ENCODE results near the gene PHACTR2.
"Not testable (repeated sequence)": the region's sequence is repeated elsewhere in the genome, so short reads cannot be mapped to it uniquely, and the experiment has no call there.

PHACTR2 gene

DNA sequence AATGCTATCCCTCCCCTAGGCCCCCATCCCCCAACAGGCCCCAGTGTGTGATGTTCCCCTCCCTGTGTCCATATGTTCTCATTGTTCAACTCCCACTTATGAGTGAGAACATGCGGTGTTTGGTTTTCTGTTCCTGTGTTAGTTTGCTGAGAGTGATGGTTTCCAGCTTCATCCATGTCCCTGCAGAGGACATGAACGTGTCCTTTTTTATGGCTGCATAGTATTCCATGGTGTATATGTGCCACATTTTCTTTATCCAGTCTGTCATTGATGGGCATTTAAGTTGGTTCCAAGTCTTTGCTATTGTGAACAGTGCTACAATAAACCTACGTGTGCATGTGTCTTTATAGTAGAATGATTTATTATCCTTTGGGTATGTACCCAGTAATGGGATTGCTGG lies 173.9 kb downstream of the PHACTR2 start:
- H3K4me3 ChIP-seq (ENCODE audit: low read depth, low read length): not testable (repeated sequence)

DNA sequence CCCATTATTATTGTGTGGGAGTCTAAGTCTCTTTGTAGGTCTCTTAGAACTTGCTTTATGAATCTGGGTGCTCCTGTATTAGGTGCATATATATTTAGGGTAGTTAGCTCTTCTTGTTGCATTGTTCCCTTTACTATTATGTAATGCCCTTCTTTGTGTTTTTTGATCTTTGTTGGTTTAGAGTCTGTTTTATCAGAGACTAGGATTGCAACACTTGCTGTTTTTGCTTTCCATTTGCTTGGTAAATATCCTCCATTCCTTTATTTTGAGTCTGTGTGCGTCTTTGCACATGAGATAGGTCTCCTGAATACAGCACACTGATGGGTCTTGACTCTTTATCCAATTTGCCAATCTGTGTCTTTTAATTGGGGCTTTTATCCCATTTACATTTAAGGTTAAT lies 177.3 kb downstream of the PHACTR2 start:
- not testable (repeated sequence) for H3K4me3 ChIP-seq (ENCODE audit: low read depth, low read length)

DNA sequence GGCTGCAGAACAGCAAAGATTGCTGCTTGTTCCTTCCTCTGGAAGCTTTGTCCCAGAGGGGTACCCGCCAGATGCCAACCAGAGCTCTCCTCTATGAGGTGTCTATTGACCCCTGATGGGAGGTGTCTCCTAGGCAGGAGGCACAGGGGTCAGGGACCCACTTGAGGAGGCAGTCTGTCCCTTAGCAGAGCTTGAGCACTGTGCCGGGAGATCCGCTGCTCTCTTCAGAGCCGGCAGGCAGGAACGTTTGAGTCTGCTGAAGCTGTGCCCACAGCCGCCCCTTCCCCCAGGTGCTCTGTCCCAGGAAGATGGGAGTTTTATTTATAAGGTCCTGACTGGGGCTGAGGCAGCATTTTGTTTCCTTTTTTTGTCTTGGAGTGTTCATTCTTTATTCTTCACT lies 179.0 kb downstream of the PHACTR2 start:
- not testable (repeated sequence) for H3K4me3 ChIP-seq (ENCODE audit: low read depth, low read length)

DNA sequence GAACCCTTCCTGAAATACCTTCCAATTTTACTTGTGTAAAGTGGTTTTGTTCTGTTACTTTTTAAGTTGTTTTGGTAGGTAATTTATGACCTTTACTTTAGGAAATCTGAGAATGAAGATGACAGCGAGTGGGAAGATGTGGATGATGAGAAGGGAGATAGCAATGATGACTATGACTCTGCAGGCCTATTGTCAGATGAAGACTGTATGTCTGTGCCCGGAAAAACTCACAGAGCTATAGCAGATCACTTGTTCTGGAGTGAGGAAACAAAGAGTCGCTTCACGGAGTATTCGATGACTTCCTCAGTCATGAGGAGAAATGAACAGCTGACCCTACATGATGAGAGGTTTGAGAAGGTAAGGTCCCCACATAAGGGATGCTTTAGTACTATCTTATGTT lies 179.9 kb downstream of the PHACTR2 start:
- no peak overlapping the region for H3K4me3 ChIP-seq (ENCODE audit: low read depth, low read length)

DNA sequence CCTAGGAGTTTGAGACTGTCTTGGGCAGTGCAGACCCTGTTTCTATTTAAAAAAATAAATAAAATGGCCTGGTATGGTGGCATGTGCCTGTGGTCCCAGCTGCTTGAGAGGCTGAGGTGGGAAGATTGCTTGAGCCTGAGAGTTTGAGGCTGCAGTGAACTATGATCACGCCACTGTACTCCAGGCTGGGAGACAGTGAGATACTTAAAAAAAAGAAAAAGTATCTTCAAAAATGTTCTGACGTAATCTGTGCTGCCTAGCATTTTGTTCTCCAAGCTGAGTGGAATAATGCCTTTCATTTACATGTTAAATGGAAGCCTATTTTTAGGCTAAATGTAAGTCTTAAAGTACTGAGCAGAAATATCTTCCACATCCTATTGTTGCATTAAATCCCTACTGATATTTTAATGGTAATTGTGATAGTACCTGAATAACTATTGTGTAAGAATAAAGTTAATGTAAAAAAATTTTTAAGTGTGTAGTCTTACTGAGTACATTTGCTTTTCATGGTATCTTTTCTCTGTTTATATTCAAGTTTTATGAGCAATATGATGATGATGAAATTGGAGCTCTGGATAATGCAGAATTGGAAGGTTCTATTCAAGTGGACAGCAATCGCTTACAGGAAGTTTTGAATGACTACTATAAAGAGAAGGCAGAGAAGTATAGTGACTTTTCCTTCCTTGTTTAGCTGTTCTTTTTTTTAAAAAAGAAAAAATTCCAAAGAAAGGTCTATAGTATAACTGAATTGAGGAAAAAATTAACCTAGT lies 182.3 kb downstream of the PHACTR2 start:
- H3K4me3 ChIP-seq (ENCODE audit: low read depth, low read length): no peak overlapping the region

DNA sequence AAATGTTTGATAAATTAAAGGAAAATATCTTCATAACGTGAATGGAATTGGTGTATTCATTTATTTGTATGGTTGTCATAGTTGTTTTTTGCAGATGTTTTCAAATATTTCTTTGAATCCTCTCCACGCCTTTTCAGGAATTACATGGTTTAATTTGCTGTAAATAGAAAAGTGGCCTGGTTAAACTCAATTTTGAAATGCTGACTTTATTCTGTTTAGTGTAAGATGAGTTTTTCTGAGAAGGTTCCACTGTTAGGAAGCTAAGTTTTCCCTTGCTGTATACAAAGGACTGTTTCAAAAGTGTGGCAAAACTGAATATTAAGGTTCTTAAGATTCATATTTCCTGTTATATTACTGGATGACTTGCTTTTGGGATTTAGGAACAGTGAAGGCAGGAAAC lies 186.0 kb downstream of the PHACTR2 start:
- no peak overlapping the region for H3K4me3 ChIP-seq (ENCODE audit: low read depth, low read length)

DNA sequence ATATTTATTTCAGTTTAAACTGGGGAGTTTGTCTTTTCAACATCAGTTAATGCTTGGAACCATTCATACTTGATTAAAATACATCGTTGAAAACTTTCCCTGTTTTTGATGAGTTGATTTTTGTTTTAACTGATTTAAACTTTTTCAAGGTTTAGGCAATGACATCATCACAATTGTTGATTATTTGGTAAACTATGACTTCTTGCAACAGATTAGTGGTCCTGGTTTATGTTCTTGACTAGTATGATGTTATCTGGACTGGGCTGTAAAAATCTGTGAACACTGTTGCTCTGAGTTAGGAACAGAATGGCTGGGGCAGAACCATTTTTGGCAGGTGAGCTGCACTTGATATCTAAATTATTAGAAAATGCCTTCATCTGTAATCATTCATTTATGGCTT lies 186.5 kb downstream of the PHACTR2 start, which contains the start of gene ZC2HC1B:
Gene ZC2HC1B, plus strand, starts transcription at position 241 of the 400 bp plus-strand sequence. Its CDS starts 66 bp downstream, at position 307.
- no peak within 1 kb of the TSS for H3K4me3 ChIP-seq (ENCODE audit: low read depth, low read length)

DNA sequence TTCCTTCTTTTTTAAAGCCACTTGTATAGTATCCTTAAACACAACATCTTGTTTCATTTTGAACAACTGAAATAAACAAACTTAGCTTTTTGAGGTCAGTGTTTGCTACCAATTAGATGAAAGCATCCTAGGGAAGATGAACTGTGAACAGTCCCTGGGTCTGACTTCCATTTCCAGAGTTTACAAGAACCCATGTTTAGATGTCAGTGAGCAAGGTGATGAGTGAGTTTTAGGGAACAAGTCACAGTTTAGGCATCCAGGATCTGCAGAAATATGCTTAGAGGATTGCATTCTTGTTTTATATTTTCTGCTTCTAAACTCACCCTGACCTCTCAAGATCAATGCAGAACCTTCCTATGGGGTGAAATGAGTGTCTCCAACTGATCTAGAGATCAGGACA lies 189.5 kb downstream of the PHACTR2 start:
- H3K4me3 ChIP-seq (ENCODE audit: low read depth, low read length): no peak overlapping the region

DNA sequence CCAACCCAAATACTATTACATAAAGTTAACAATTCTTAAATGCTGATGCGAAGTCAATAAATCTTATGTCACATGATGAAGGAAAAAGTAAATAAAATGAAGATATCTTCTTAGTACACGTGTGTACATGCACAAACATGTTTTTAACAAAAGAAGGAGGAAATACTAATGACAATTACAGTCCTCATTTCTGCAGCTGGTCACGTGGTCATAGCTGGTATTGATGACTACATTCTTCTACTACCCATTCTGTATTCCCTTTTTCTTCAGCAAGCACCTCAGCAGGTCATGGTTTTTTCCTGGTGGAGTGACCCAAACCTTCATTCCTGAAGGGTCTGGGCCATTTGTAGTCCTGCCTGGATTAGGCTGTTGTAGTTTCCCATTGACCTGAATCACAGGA lies 191.0 kb downstream of the PHACTR2 start:
- not testable (repeated sequence) for H3K4me3 ChIP-seq (ENCODE audit: low read depth, low read length)

DNA sequence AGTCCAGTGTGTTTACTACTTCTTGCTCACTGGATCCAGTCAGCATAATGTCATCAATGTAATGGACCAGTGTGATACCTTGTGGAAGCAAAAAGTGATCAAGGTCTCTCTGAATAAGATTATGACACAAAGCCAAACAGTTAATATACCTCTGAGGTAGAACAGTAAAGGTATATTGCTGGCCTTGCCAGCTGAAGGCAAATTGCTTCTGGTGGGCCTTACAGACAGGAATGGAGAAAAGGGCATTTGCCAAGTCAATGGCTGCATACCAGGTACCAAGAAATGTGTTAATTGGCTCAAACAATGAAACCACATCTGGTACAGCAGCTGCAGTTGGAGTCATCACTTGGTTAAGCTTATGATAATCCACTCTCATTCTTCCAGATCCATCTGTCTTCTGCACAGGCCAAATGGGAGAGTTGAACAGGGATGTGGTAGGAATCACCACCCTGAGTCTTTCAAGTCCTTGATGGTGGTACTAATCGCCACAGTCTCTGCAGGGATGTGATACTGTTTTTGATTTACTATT lies 193.5 kb downstream of the PHACTR2 start:
- H3K4me3 ChIP-seq (ENCODE audit: low read depth, low read length): not testable (repeated sequence)

DNA sequence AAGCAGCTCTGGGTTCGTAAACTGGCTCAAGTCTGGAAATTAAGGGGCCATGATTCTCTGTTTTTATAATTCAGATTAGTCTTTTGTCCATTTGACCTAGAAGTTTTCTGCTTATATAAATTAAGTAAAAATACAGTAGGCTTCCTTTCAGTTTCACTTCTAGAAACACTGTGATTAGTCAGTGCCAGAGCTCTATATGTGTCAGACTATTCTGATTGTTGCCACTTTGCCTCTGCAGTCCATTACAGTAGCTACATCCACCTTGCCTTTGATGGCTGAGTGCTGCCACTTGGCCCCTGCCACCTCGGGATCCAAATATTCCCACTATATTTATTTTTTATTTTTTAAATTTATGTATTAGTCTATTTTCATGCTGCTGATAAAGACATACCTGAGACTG lies 194.4 kb downstream of the PHACTR2 start:
- no peak overlapping the region for H3K4me3 ChIP-seq (ENCODE audit: low read depth, low read length)

DNA sequence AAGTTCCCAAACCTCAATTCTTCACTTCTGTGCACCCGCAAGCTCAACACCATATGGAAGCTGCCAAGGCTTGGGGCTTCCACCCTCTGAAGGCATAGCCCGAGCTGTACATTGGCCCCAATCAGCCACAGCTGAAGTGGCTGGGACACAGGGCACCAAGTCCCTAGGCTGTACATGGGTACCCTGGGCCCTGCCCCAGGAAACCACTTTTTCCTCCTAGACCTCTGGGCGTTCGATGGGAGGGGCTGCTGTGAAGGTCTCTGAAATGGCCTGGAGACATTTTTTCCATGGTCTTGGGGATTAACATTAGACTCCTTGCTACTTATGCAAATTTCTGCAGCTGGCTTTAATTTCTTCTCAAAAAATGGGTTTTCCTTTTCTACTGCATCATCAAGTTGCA lies 195.8 kb downstream of the PHACTR2 start:
- H3K4me3 ChIP-seq (ENCODE audit: low read depth, low read length): not testable (repeated sequence)

DNA sequence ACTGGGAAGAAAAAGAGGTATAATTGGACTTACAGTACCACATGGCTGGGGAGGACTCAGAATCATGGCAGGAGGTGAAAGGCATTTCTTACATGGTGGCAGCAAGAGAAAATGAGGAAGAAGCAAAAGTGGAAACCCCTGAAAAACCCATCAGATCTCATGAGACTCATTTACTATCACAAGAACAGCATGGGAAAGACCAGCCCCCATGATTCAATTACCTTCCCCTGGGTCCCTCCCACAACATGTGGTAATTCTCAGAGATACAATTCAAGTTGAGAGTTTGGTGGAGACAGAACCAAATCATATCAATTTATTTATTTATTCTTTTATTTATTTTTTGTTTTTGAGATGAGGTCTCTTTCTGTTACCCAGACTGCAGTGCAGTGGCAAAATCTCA lies 196.7 kb downstream of the PHACTR2 start:
- H3K4me3 ChIP-seq (ENCODE audit: low read depth, low read length): not testable (repeated sequence)

DNA sequence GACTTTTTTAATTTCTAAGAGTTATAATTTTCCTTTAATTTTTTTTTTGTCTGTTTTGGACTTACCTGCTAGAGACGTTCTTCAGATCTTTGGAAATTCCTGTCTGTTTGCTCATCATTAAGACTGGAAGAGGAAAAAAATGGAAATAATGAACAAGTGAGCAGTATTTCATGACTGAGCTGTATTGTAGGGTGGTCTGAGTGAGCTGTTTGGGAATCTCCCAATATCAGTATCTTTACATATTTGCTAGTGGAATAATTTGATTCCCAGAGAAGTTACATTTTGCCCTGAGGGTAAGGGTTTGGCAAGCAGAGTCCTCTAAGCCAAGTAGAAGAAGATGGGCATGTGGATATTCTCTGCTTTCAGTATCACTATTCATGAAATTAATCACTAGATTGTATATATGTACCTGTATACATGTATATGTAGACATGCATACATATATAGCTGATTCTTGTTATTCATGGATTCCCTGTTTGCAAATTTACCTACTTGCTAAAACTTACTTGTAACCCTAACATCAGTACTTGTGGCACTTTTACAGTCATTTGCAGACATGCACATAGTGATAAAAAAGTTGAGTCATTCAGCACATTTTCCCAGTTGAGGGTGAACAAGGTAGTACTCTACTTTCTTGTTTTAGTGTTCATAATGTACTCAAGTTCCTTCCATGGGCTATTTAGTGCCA lies 200.0 kb downstream of the PHACTR2 start:
- no peak overlapping the region for H3K4me3 ChIP-seq (ENCODE audit: low read depth, low read length)

DNA sequence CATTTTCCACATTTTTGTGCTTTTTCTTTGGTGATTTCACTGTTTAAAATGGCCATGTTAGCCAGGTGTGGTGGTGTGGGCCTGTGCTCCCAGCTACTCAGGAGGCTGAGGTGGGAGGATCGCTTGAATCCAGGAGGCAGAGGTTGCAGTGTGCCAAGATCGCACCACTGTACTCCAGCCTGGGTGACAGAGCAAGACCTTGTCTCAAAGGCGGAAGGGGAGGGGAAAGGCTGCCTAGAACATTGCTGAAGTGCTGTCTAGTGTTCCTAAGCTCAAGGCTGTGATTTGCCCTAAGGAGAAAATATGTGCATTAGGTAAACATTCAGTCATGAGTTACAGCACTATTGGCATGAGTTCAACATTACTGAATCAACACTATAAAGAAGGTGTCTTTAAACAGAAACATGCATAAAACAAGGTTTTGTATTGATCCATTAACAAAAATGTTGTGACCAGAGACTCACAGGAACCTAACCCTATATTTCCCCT lies 200.6 kb downstream of the PHACTR2 start:
- H3K4me3 ChIP-seq (ENCODE audit: low read depth, low read length): no peak overlapping the region

DNA sequence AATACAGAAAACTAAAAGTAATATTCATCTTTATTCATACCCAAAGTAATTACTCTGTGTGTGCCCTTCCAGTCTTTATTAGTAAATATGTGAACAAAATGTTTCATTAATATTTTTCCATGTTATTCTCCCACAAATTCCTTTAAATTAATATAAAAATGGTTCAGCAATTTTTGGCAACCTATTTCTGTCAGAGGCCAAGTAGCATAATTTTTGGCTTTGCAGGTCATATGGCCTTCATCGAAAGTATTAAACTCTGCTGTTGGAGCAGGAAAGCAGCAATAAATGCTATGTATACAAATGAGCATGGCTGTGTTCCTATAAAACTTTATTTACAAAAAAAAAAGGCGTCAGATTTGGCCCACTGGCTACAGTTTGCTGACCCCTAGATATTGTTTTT lies 202.6 kb downstream of the PHACTR2 start:
- H3K4me3 ChIP-seq (ENCODE audit: low read depth, low read length): no peak overlapping the region

Data from iPS-11a (cell line).